GM23338 (cell line): Measurements from ENCODE around the gene TNNT3. TPM values are rescaled to one million over a fixed set of nuclear protein-coding genes. Genes with fewer than 3 reads are reported as not detected.

Experiments
- ATAC-seq: fragments of 200-7000 bp; cut with Tn5 transposase; 3 replicates; pipeline ENCODE4 v1.9.1; 2020
- DNase-seq: peaks from one replicate; pipeline ENCODE4 v3.0.0-alpha.2; 2015; ENCODE audit warnings: low spot score
- H2AFZ ChIP-seq: fragments of 200-600 bp; sonication (generic); 2 replicates; pipeline ENCODE4 v1.8.0; 2016; ENCODE audit warnings: antibody characterized with exemption, mild to moderate bottlenecking, moderate library complexity
- H3F3A ChIP-seq: fragments of 200-600 bp; sonication (generic); replicated peaks from 2 replicates; pipeline ENCODE4 v1.8.0; 2017; ENCODE audit warnings: antibody characterized with exemption, mixed run types, low read depth
- H3K27ac ChIP-seq: fragments of 200-600 bp; sonication (generic); 2 replicates; pipeline ENCODE4 v1.6.1; 2016; ENCODE audit warnings: low read depth
- H3K27me3 ChIP-seq: fragments of 200-600 bp; sonication (generic); 2 replicates; pipeline ENCODE4 v1.8.0; 2016; ENCODE audit warnings: mild to moderate bottlenecking, mixed run types, moderate library complexity; ENCODE audit not compliant: insufficient read depth
- H3K36me3 ChIP-seq: fragments of 200-600 bp; sonication (generic); 2 replicates; pipeline ENCODE4 v1.8.0; 2016; ENCODE audit warnings: mild to moderate bottlenecking; ENCODE audit not compliant: insufficient read depth
- H3K4me1 ChIP-seq: fragments of 200-600 bp; sonication (generic); 2 replicates; pipeline ENCODE4 v1.8.0; 2016; ENCODE audit warnings: mild to moderate bottlenecking, moderate library complexity; ENCODE audit not compliant: insufficient read depth
- H3K4me2 ChIP-seq: fragments of 200-600 bp; sonication (generic); 2 replicates; pipeline ENCODE4 v1.7.1; 2017; ENCODE audit warnings: mixed run types
- H3K4me3 ChIP-seq: fragments of 200-600 bp; sonication (generic); 2 replicates; pipeline ENCODE4 v1.6.1; 2016; ENCODE audit warnings: mixed run types
- H3K79me2 ChIP-seq: fragments of 200-600 bp; sonication (generic); replicated peaks from 2 replicates; pipeline ENCODE4 v1.8.0; 2017; ENCODE audit warnings: mild to moderate bottlenecking; ENCODE audit not compliant: insufficient read depth
- H3K9me2 ChIP-seq: fragments of 200-600 bp; sonication (generic); 2 replicates; pipeline ENCODE4 v1.8.0; 2017; ENCODE audit not compliant: insufficient read depth
- H4K20me1 ChIP-seq: fragments of 200-600 bp; sonication (generic); replicated peaks from 2 replicates; pipeline ENCODE4 v1.8.0; 2017; ENCODE audit warnings: mild to moderate bottlenecking; ENCODE audit not compliant: insufficient read depth
- H3K27ac Mint-ChIP-seq: 2 replicates; pipeline ENCODE4 v1.8.0; 2020; ENCODE audit warnings: inconsistent platforms, mild to moderate bottlenecking, moderate library complexity, mixed read lengths
- H3K27me3 Mint-ChIP-seq: 3 replicates; pipeline ENCODE4 v1.8.0; 2022; ENCODE audit warnings: low read depth, mild to moderate bottlenecking, moderate library complexity, mixed read lengths, inconsistent platforms; ENCODE audit not compliant: insufficient read depth, poor library complexity
- H3K36me3 Mint-ChIP-seq: 3 replicates; pipeline ENCODE4 v1.8.0; 2021; ENCODE audit warnings: low read depth, mild to moderate bottlenecking, inconsistent platforms, moderate library complexity, mixed read lengths
- H3K4me1 Mint-ChIP-seq: 3 replicates; pipeline ENCODE4 v1.8.0; 2020; ENCODE audit warnings: mild to moderate bottlenecking, inconsistent platforms, mixed read lengths
- H3K4me3 Mint-ChIP-seq: 3 replicates; pipeline ENCODE4 v1.8.0; 2021; ENCODE audit warnings: moderate library complexity, mild to moderate bottlenecking, inconsistent platforms, mixed read lengths
- H3K9me3 Mint-ChIP-seq: 3 replicates; pipeline ENCODE4 v1.8.0; 2020; ENCODE audit warnings: moderate library complexity, mild to moderate bottlenecking, inconsistent platforms, mixed read lengths
- CREB1 ChIP-seq: fragments of 250-450 bp; sonication (Bioruptor Pico); IDR thresholded peaks from 2 replicates; pipeline ENCODE4 v1.5.0; 2020; ENCODE audit warnings: low read depth, mild to moderate bottlenecking, moderate library complexity
- CTCF ChIP-seq, 2 experiments: fragments of 200-600 bp in 1 of 2; sonication (generic) in 1 of 2; conservative IDR thresholded peaks; 2 replicates each; pipeline versions ENCODE4 v1.5.1 to v1.6.1; 2016 to 2017; ENCODE audit warnings: antibody characterized with exemption in 2 of 2, low read depth in 2 of 2, mild to moderate bottlenecking in 2 of 2, moderate library complexity in 1 of 2
- EZH2 ChIP-seq: fragments of 200-600 bp; sonication (generic); IDR thresholded peaks from one replicate; pipeline ENCODE4 v1.8.0; 2017; ENCODE audit warnings: antibody characterized with exemption, mild to moderate bottlenecking, low read depth; ENCODE audit not compliant: unreplicated experiment
- EZH2phosphoT487 ChIP-seq: fragments of 200-600 bp; sonication (generic); IDR thresholded peaks from one replicate; pipeline ENCODE4 v1.8.1; 2018; ENCODE audit warnings: antibody characterized with exemption; ENCODE audit not compliant: unreplicated experiment
- JUNB ChIP-seq: IDR thresholded peaks from one replicate; pipeline ENCODE4 v1.6.1; 2016; ENCODE audit warnings: antibody characterized with exemption; ENCODE audit not compliant: unreplicated experiment
- NANOG ChIP-seq: IDR thresholded peaks from 2 replicates; pipeline ENCODE4 v1.6.1; 2016; ENCODE audit warnings: antibody characterized with exemption, borderline replicate concordance
- POLR2AphosphoS5 ChIP-seq: IDR thresholded peaks from 2 replicates; pipeline ENCODE4 v1.6.1; 2016; ENCODE audit warnings: antibody characterized with exemption, low read depth
- REST ChIP-seq: IDR thresholded peaks from one replicate; pipeline ENCODE4 v1.6.1; 2018; ENCODE audit warnings: antibody characterized with exemption; ENCODE audit not compliant: unreplicated experiment
- STAT1 ChIP-seq: IDR thresholded peaks from one replicate; pipeline ENCODE4 v1.6.1; 2016; ENCODE audit warnings: antibody characterized with exemption; ENCODE audit not compliant: unreplicated experiment
- ZNF114 ChIP-seq: fragments of 250-450 bp; sonication (Bioruptor Pico); IDR thresholded peaks from 2 replicates; pipeline ENCODE4 v1.5.0; 2020; ENCODE audit warnings: mild to moderate bottlenecking, moderate library complexity
- ZNF331 ChIP-seq: fragments of 250-450 bp; sonication (Bioruptor Pico); IDR thresholded peaks from 2 replicates; pipeline ENCODE4 v1.5.0; 2020; ENCODE audit warnings: low read depth, mild to moderate bottlenecking, moderate library complexity
- ZNF462 ChIP-seq: fragments of 250-450 bp; sonication (Bioruptor Pico); IDR thresholded peaks from 2 replicates; pipeline ENCODE4 v1.5.0; 2020; ENCODE audit warnings: mild to moderate bottlenecking, moderate library complexity
- polyA plus RNA-seq: library from polyadenylated mRNA; unstranded; fragments of >200 nt; fragmentation: Nextera tagmentation; extraction: Ambion mirVana; gene quantifications from 2 replicates; pipeline ENCODE4 v1.2.1, GENCODE V29; 2016
- total RNA-seq: library from RNA; depleted of rRNA; stranded (reverse); fragments of >200 nt; shearing (Covaris generic); gene quantifications from 2 replicates; pipeline ENCODE4 v1.2.3, GENCODE V29; 2014
- TF ChIP-seq, protein P1 (sequence below): IDR thresholded peaks from 2 replicates; pipeline ENCODE4 v1.6.1; 2016; ENCODE audit warnings: antibody characterized with exemption

Gene TNNT3
- total and polyA plus RNA-seq, 2 experiments from 2014 or later = not detected

DNA sequence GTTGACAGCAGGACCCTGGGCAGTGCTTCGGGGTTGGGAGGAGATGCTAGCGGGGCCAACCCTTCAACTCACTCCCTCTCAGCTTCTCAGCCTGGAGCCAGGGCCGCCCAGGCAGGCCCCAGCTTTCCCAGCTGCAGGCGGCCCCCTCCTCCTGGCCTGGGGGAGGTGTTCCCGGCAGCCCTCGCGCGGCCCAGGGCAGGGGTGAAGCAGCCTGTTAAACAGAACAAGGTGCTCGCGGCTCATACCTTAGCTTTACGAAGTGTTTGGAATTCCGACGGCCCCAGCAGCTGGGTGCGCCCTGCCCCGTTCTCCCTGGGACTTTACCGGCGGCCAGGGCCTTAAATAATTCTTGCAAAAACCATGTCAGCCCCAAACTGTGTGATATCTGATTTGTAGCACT lies 44.8 kb downstream of the TNNT3 start:
- H3K9me3 Mint-ChIP-seq = no peaks in the 10 kb centered on the region
- Histone ChIP-seq H3F3A (no peaks in the 10 kb centered on the region), H3K27ac (no peak overlapping the region), H3K4me1 (no peaks in the 10 kb centered on the region), H3K36me3 (no peaks in the 10 kb centered on the region), H2AFZ (no peak overlapping the region), H3K4me2 (no peak overlapping the region), H3K79me2 (no peaks in the 10 kb centered on the region), H3K9me2 (no peaks in the 10 kb centered on the region), H3K4me3 (no peak overlapping the region), H3K27me3 (no peaks in the 10 kb centered on the region), H4K20me1 (no peaks in the 10 kb centered on the region)
- H3K36me3 Mint-ChIP-seq = no peaks in the 10 kb centered on the region
- ATAC-seq = peak; percentile 29
- TF ChIP-seq NANOG = no peak
- no peak for TF ChIP-seq REST
- TF ChIP-seq STAT1 = no peak
- no peak for TF ChIP-seq CTCF (conservative IDR thresholded peaks at IDR 0.05; ENCODE audit: low read depth in 2 of 2)
- TF ChIP-seq ZNF462 (CRISPR knock-in tag) = no peak
- TF ChIP-seq EZH2 = no peak
- no peak for TF ChIP-seq ZNF331 (CRISPR knock-in tag)
- no peak for TF ChIP-seq JUNB
- no peak for TF ChIP-seq EZH2phosphoT487
- no peak for TF ChIP-seq ZNF114
- no peak for TF ChIP-seq POLR2AphosphoS5
- no peak for TF ChIP-seq CREB1 (CRISPR knock-in tag)
- TF ChIP-seq, protein P1, sequence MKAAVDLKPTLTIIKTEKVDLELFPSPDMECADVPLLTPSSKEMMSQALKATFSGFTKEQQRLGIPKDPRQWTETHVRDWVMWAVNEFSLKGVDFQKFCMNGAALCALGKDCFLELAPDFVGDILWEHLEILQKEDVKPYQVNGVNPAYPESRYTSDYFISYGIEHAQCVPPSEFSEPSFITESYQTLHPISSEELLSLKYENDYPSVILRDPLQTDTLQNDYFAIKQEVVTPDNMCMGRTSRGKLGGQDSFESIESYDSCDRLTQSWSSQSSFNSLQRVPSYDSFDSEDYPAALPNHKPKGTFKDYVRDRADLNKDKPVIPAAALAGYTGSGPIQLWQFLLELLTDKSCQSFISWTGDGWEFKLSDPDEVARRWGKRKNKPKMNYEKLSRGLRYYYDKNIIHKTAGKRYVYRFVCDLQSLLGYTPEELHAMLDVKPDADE = no peak
- no peak for DNase-seq
- H3K4me3 Mint-ChIP-seq = no peak overlapping the region
- no peak overlapping the region for H3K27ac Mint-ChIP-seq
- H3K27me3 Mint-ChIP-seq = no peaks in the 10 kb centered on the region
- H3K4me1 Mint-ChIP-seq = no peaks in the 10 kb centered on the region
